CD4-positive, alpha-beta T cell treated with Interferon gamma for 1 hour (primary cell): Measurements from ENCODE around the gene PCDHGA1.

Experiments used
- DNase-seq: peaks from one replicate; pipeline ENCODE4 v3.0.0-alpha.2; 2020

Gene PCDHGA1

DNA sequence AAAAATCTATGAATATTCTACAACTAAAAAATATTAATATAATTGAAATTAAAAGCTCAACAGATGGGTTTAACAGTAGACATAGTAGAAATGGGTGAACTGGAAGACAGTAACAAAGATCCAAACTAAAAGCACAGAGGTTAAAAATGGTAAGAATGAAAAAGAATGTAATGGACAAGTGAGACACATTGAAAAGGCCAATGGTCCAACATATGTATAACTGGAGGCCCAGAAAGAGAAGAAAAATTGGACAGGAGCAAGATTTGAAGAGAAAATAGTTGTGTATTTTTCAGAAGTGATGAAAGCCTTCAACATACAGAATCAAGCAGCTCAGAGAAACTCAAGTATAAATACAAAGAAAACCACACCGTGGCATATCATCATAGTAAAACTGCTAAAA lies 217.2 kb downstream of the PCDHGA1 start:
- DNase-seq, result no peak

GRCh38 chr5:141547921-141548320 lies 217.6 kb downstream of the PCDHGA1 start:
- no peak for DNase-seq

DNA sequence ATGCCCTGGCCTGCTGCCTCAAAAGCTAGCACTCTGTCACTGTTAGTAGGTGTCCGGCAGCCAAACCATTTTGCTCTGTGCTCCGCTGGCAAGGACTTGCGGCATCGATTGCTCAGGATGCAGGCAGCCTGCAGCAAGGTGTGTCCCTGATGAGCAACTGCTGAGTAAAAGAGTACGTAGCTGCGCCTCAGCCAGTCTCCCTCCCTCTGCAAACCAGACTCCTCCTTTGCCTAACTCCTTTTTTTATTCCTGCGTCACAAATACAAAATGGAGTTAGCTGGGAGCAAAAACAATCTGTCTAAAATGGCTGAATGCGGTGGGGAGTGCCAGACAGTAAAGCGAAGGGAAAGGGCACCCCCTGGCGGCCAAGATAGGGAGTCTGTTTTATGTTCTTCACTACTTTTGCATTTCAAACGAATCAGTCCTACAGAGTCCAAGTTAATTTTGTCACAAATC lies 227.4 kb downstream of the PCDHGA1 start:
- DNase-seq, result peak; percentile 67

DNA sequence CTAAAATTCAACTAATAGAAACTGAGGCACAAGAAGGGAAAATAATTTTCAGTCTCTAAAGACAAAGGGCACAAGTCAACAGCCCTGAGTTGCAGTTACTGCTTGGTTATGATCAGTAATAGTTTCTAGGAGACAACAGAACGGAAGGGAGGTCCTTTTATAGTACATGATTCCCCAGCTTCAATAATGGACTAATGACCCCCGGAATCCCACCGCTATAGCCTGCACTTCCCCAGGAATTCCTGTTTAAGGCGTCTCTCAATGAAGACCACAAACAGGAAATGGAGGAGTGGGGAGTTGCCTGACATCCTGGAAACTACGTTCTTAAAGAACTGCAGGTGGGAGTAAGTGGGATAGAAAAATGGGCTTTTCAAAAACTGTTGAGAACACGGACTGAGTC lies 227.8 kb downstream of the PCDHGA1 start:
- DNase-seq, result no peak

GRCh38 chr5:141559461-141559860 lies 229.1 kb downstream of the PCDHGA1 start:
- DNase-seq, result no peak

DNA sequence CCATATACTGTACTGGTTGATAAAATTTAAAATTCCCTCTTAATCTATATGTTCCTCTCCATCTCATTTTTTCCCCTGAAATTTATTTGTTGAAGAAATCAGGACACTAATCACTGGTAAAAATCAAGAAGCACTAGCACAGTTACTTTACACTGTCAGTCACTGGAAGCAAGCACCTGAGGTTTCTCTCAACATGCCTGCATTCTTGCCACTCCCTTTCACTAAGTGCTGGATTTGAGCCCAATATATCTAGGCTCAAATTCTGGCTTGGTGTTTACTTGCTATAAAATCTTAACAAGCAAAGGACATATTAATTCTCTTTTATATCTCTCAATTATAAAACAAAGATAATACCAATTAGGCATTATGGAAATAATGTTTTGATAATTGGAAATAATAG lies 229.8 kb downstream of the PCDHGA1 start:
- no peak for DNase-seq

- no peak for DNase-seq
Measured at GRCh38 chr5:141560725-141561483, 230.6 kb downstream of the PCDHGA1 start.
